H9 (cell line): ENCODE data around the gene TTC21B. TPM values are rescaled to one million over a fixed set of nuclear protein-coding genes. Genes with fewer than 3 reads are reported as not detected.

Experiments
- DNase-seq: peaks from one replicate; pipeline ENCODE4 v3.0.0-alpha.2; 2017
- H2AFZ ChIP-seq: one replicate; pipeline ENCODE4 v1.6.1; 2013; ENCODE audit warnings: mild to moderate bottlenecking, low read length, control low read depth, moderate library complexity
- H2AK5ac ChIP-seq: 2 replicates; pipeline ENCODE4 v1.6.1; 2013; ENCODE audit warnings: low read length, control low read depth, mixed read lengths; ENCODE audit not compliant: insufficient read length
- H2BK120ac ChIP-seq: one replicate; pipeline ENCODE4 v1.6.1; 2013; ENCODE audit warnings: low read depth, mild to moderate bottlenecking, low read length, control low read depth, inconsistent platforms; ENCODE audit not compliant: poor library complexity, severe bottlenecking
- H2BK12ac ChIP-seq: 2 replicates; pipeline ENCODE4 v1.6.1; 2013; ENCODE audit warnings: low read length, control low read depth, mixed read lengths, low read depth; ENCODE audit not compliant: insufficient read length
- H2BK15ac ChIP-seq: 2 replicates; pipeline ENCODE4 v1.6.1; 2013; ENCODE audit warnings: low read depth, low read length, control low read depth
- H2BK20ac ChIP-seq: one replicate; pipeline ENCODE4 v1.6.1; 2013; ENCODE audit warnings: low read depth, mild to moderate bottlenecking, low read length, control low read depth, inconsistent platforms; ENCODE audit not compliant: poor library complexity, severe bottlenecking
- H2BK5ac ChIP-seq: 2 replicates; pipeline ENCODE4 v1.6.1; 2013; ENCODE audit warnings: low read length, control low read depth, mixed read lengths; ENCODE audit not compliant: insufficient read length
- H3K14ac ChIP-seq: 2 replicates; pipeline ENCODE4 v1.6.1; 2013; ENCODE audit warnings: low read length, control low read depth; ENCODE audit not compliant: insufficient read depth
- H3K18ac ChIP-seq: 2 replicates; pipeline ENCODE4 v1.6.1; 2013; ENCODE audit warnings: low read depth, mild to moderate bottlenecking, mixed read lengths, low read length, control low read depth; ENCODE audit not compliant: insufficient read length
- H3K23ac ChIP-seq: 2 replicates; pipeline ENCODE4 v1.6.1; 2013; ENCODE audit warnings: low read length, control low read depth, mixed read lengths, low read depth; ENCODE audit not compliant: insufficient read length
- H3K23me2 ChIP-seq: 2 replicates; pipeline ENCODE4 v1.6.1; 2013; ENCODE audit warnings: low read depth, mild to moderate bottlenecking, mixed read lengths, low read length, control low read depth; ENCODE audit not compliant: insufficient read length, poor library complexity, severe bottlenecking
- H3K27ac ChIP-seq: 2 replicates; pipeline ENCODE4 v1.5.1; 2013; ENCODE audit warnings: low read length, control low read depth, mixed read lengths, low read depth; ENCODE audit not compliant: insufficient read length
- H3K27me3 ChIP-seq: 2 replicates; pipeline ENCODE4 v1.6.1; 2013; ENCODE audit warnings: low read length, control low read depth, inconsistent platforms; ENCODE audit not compliant: insufficient read depth
- H3K4ac ChIP-seq: 2 replicates; pipeline ENCODE4 v1.6.1; 2013; ENCODE audit warnings: low read depth, mild to moderate bottlenecking, control low read depth, inconsistent platforms, low read length, moderate library complexity
- H3K4me1 ChIP-seq: 2 replicates; pipeline ENCODE4 v1.6.1; 2013; ENCODE audit warnings: low read length, control low read depth, inconsistent platforms; ENCODE audit not compliant: insufficient read depth
- H3K4me2 ChIP-seq: 2 replicates; pipeline ENCODE4 v1.6.1; 2013; ENCODE audit warnings: low read length, control low read depth, mixed read lengths; ENCODE audit not compliant: insufficient read length, insufficient read depth
- H3K56ac ChIP-seq: 2 replicates; pipeline ENCODE4 v1.6.1; 2013; ENCODE audit warnings: low read depth, mild to moderate bottlenecking, mixed read lengths, low read length, control low read depth; ENCODE audit not compliant: insufficient read length
- H3K79me1 ChIP-seq: 2 replicates; pipeline ENCODE4 v1.6.1; 2013; ENCODE audit warnings: low read depth, mild to moderate bottlenecking, moderate library complexity, low read length, control low read depth, inconsistent platforms; ENCODE audit not compliant: insufficient read depth, poor library complexity, severe bottlenecking
- H3K79me2 ChIP-seq: 2 replicates; pipeline ENCODE4 v1.6.1; 2013; ENCODE audit warnings: low read length, control low read depth, inconsistent platforms; ENCODE audit not compliant: insufficient read depth
- H3K9ac ChIP-seq: 2 replicates; pipeline ENCODE4 v1.6.1; 2013; ENCODE audit warnings: low read length, control low read depth, mixed read lengths; ENCODE audit not compliant: insufficient read length; ENCODE audit errors: extremely low read depth
- H3K9me3 ChIP-seq: one replicate; pipeline ENCODE4 v1.6.1; 2013; ENCODE audit warnings: low read depth, low read length, inconsistent platforms; ENCODE audit not compliant: control insufficient read depth
- H3T11ph ChIP-seq: one replicate; pipeline ENCODE4 v1.6.1; 2013; ENCODE audit warnings: mild to moderate bottlenecking, low read length, control low read depth, inconsistent platforms
- H4K20me1 ChIP-seq: one replicate; pipeline ENCODE4 v1.6.1; 2013; ENCODE audit not compliant: control insufficient read depth, insufficient read length, insufficient read depth
- H4K5ac ChIP-seq: 2 replicates; pipeline ENCODE4 v1.6.1; 2013; ENCODE audit warnings: low read depth, mild to moderate bottlenecking, mixed read lengths, low read length, control low read depth; ENCODE audit not compliant: insufficient read length
- H4K8ac ChIP-seq: replicated peaks from 2 replicates; pipeline ENCODE4 v1.6.1; 2013; ENCODE audit warnings: low read length, control low read depth, mixed read lengths, low read depth; ENCODE audit not compliant: insufficient read length
- H4K91ac ChIP-seq: 2 replicates; pipeline ENCODE4 v1.6.1; 2013; ENCODE audit warnings: low read depth, mild to moderate bottlenecking, moderate library complexity, mixed read lengths, low read length, control low read depth; ENCODE audit not compliant: insufficient read length
- H3K27ac Mint-ChIP-seq, 3 experiments: 2 replicates in 2 of 3; 3 replicates in 1 of 3; pipeline ENCODE4 v1.8.0; 2020 to 2021; ENCODE audit warnings: mixed read lengths in 3 of 3, mild to moderate bottlenecking in 1 of 3, moderate library complexity in 1 of 3
- H3K27me3 Mint-ChIP-seq: 2 replicates; pipeline ENCODE4 v1.8.0; 2021; ENCODE audit warnings: low read depth, mild to moderate bottlenecking, moderate library complexity, mixed read lengths
- H3K36me3 Mint-ChIP-seq, 3 experiments: 2 replicates in 2 of 3; 3 replicates in 1 of 3; pipeline ENCODE4 v1.8.0; 2020 to 2021; ENCODE audit warnings: low read depth in 3 of 3, mixed read lengths in 3 of 3; ENCODE audit not compliant: insufficient read depth in 1 of 3
- H3K4me1 Mint-ChIP-seq, 2 experiments: 2 replicates each; pipeline ENCODE4 v1.8.0; 2020; ENCODE audit warnings: mixed read lengths in 2 of 2
- H3K4me3 Mint-ChIP-seq, 2 experiments: 2 replicates in 1 of 2; 3 replicates in 1 of 2; pipeline ENCODE4 v1.8.0; 2020 to 2021; ENCODE audit warnings: mild to moderate bottlenecking in 2 of 2, mixed read lengths in 2 of 2, moderate library complexity in 1 of 2
- H3K9me3 Mint-ChIP-seq, 2 experiments: 2 replicates in 1 of 2; 3 replicates in 1 of 2; pipeline ENCODE4 v1.8.0; 2020; ENCODE audit warnings: mild to moderate bottlenecking in 2 of 2, mixed read lengths in 2 of 2, moderate library complexity in 1 of 2
- WGBS: extraction: QIAGEN DNeasy Blood & Tissue Kit; methylation state at CpG from one replicate; pipeline ENCODE4 v1.1.7; 2013; ENCODE audit warnings: missing lambda C conversion rate, low lambda C conversion rate, mixed read lengths; ENCODE audit not compliant: insufficient read length; ENCODE audit errors: extremely low coverage; 5-methylcytosine and 5-hydroxymethylcytosine counted together
- total RNA-seq: library from RNA; stranded (reverse); gene quantifications from 2 replicates; pipeline ENCODE4 v1.2.1, GENCODE V29; 2021
- TF ChIP-seq, protein P1 (sequence below): fragments of 200-600 bp; sonication (generic); conservative IDR thresholded peaks from 3 replicates; pipeline ENCODE4 v1.8.0; 2021; ENCODE audit warnings: antibody characterized with exemption, mild to moderate bottlenecking

Gene TTC21B
- total RNA-seq, 1 experiment from 2014 or later: 16.6 TPM

DNA sequence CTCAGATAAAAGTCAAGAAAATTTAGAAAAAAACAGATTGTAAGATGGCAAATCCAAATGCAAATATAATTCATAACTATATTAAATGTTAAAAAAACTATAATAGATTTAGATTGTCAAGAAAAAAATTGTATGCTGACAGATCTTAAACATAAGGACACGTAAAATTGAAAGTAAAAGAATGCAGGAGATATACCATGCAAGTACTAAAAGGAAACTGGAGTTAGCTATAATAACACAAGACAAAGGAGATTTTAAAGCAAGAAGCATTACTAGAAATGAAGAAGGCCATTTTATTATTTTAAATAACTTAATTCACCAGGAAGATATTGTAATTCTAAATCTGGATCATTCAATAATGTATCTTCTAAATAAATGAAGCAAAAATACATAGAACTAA is 48.3 kb downstream of the TTC21B start:
- WGBS: no CpG with 5 or more reads among the region's 1 CpG

More for the DNA sequence above, 48.3 kb downstream of the TTC21B start:
- Histone ChIP-seq H4K8ac (no peak overlapping the region), H3K79me2 (no peaks in the 10 kb centered on the region), H3K9ac (no peak overlapping the region), H4K20me1 (no peaks in the 10 kb centered on the region), H2AK5ac (no peak overlapping the region), H3K23me2 (no peaks in the 10 kb centered on the region), H3K27me3 (no peaks in the 10 kb centered on the region), H3K9me3 (no peaks in the 10 kb centered on the region), H3K4me2 (no peak overlapping the region), H2BK15ac (no peak overlapping the region), H3K4ac (no peak overlapping the region), H3K27ac (no peak overlapping the region), H3K56ac (no peak overlapping the region), H2BK12ac (no peak overlapping the region), H3K23ac (no peak overlapping the region), H3K14ac (no peak overlapping the region), H2BK120ac (no peak overlapping the region), H4K91ac (no peak overlapping the region), H3K4me1 (no peaks in the 10 kb centered on the region), H3K79me1 (no peaks in the 10 kb centered on the region), H2BK20ac (no peak overlapping the region), H3K18ac (no peak overlapping the region), H3T11ph (no peak overlapping the region), H2AFZ (no peak overlapping the region), H2BK5ac (no peak overlapping the region), H4K5ac (no peak overlapping the region)
- TF ChIP-seq, protein P1, sequence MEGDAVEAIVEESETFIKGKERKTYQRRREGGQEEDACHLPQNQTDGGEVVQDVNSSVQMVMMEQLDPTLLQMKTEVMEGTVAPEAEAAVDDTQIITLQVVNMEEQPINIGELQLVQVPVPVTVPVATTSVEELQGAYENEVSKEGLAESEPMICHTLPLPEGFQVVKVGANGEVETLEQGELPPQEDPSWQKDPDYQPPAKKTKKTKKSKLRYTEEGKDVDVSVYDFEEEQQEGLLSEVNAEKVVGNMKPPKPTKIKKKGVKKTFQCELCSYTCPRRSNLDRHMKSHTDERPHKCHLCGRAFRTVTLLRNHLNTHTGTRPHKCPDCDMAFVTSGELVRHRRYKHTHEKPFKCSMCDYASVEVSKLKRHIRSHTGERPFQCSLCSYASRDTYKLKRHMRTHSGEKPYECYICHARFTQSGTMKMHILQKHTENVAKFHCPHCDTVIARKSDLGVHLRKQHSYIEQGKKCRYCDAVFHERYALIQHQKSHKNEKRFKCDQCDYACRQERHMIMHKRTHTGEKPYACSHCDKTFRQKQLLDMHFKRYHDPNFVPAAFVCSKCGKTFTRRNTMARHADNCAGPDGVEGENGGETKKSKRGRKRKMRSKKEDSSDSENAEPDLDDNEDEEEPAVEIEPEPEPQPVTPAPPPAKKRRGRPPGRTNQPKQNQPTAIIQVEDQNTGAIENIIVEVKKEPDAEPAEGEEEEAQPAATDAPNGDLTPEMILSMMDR: no peak
- H3K4me3 Mint-ChIP-seq: no peak overlapping the region
- peaks cover 2 to 3% of the 10 kb centered on the region in 2 experiments; a peak in 3 of 4 replicates for H3K4me1 Mint-ChIP-seq
- H3K9me3 Mint-ChIP-seq: no peaks in the 10 kb centered on the region
- no peak for DNase-seq
- no peaks in the 10 kb centered on the region for H3K27me3 Mint-ChIP-seq
- no peak overlapping the region for H3K27ac Mint-ChIP-seq
- peaks cover 0 to 19% (median 15%) of the 10 kb centered on the region in 3 experiments; a peak in 3 of 7 replicates for H3K36me3 Mint-ChIP-seq
